Subcutaneous abdominal adipose tissue (tissue), 5 donors: ENCODE results near the gene FLACC1.

ENCODE experiments used
- H3K27ac ChIP-seq: one replicate; pipeline ENCODE4 v1.7.0; 2013; ENCODE audit warnings: low read depth, mild to moderate bottlenecking, inconsistent platforms, low read length, moderate library complexity
- H3K27me3 ChIP-seq, 5 donors: one replicate each; pipeline ENCODE4 v1.7.0; 2013; ENCODE audit warnings: low read length in 5 of 5, inconsistent platforms in 1 of 5; ENCODE audit not compliant: control insufficient read depth in 5 of 5, insufficient read depth in 4 of 5
- H3K36me3 ChIP-seq, 5 donors: one replicate each; pipeline ENCODE4 v1.7.0; 2013; ENCODE audit warnings: low read length in 5 of 5; ENCODE audit not compliant: control insufficient read depth in 5 of 5, insufficient read depth in 5 of 5
- H3K4me1 ChIP-seq, 5 donors: one replicate each; pipeline ENCODE4 v1.7.0; 2013; ENCODE audit warnings: low read length in 5 of 5, mild to moderate bottlenecking in 3 of 5, moderate library complexity in 1 of 5; ENCODE audit not compliant: control insufficient read depth in 5 of 5, insufficient read depth in 5 of 5
- H3K4me3 ChIP-seq, 5 donors: one replicate each; pipeline ENCODE4 v1.7.0; 2013; ENCODE audit warnings: low read length in 5 of 5, low read depth in 1 of 5
- H3K9ac ChIP-seq, 5 donors: one replicate each; pipeline ENCODE4 v1.7.0; 2013; ENCODE audit warnings: low read length in 5 of 5, mild to moderate bottlenecking in 4 of 5, moderate library complexity in 3 of 5
- H3K9me3 ChIP-seq, 5 donors: one replicate each; pipeline ENCODE4 v1.7.0; 2013; ENCODE audit warnings: low read length in 5 of 5; ENCODE audit not compliant: control insufficient read depth in 5 of 5
- donor health status: healthy.
- donor health status: healthy.
- donor health status: healthy.
- donor health status: healthy.
- donor health status: healthy.

The FLACC1 gene

DNA sequence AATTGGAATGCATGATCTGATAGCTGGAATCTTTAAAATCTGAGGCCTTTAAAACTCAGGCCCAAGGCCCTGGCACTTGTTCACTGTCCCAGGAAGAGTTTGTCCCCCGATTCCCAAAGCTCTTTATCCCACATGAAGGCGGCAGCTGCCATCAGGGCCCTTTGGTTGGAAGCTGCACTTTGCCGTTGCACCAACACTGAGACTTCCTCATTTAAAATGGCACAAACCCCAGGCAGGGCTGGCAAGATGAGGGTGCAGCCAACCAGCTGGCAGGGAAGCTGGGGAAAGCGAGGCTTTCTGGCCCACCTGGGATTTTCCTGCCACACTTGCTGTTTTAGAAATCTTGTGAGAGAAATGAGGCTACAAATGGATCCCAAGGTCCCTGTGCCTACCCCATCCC lies 6.3 kb downstream of the FLACC1 start:
- Histone ChIP-seq H3K27ac (no peak overlapping the region), H3K36me3 (peaks cover 0 to 20% (median 5%) of the 10 kb centered on the region in 5 donors), H3K4me1 (peaks cover 2 to 21% (median 13%) of the 10 kb centered on the region in 5 donors), H3K9ac (no peak overlapping the region), H3K27me3 (no peaks in the 10 kb centered on the region), H3K9me3 (no peaks in the 10 kb centered on the region), H3K4me3 (no peak overlapping the region)

DNA sequence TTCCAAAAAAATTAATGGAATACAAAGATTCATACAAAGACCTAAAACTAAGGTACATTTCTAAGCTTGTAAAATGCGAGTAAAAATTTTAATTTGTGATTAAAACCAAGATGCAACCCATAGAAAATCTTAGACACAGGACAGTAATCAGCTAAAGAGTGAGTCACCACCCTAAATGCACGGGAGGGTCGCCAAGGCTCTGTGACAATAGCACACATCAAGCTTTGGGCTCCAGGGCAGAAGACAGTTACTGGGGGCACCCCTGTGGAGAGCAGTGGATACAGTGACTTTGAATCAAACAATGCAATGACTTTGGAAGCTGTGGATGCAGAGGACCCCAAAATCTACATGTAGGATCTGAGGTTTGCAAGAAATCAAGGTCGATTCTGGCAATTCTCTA lies 7.5 kb downstream of the FLACC1 start:
- no peaks in the 10 kb centered on the region for H3K27me3 ChIP-seq
- H3K4me3 ChIP-seq = no peak overlapping the region
- peaks cover 0 to 20% (median 5%) of the 10 kb centered on the region in 5 donors for H3K36me3 ChIP-seq
- peaks cover 2 to 21% (median 13%) of the 10 kb centered on the region in 5 donors for H3K4me1 ChIP-seq
- H3K27ac ChIP-seq = no peak overlapping the region
- H3K9ac ChIP-seq = no peak overlapping the region
- no peaks in the 10 kb centered on the region for H3K9me3 ChIP-seq

DNA sequence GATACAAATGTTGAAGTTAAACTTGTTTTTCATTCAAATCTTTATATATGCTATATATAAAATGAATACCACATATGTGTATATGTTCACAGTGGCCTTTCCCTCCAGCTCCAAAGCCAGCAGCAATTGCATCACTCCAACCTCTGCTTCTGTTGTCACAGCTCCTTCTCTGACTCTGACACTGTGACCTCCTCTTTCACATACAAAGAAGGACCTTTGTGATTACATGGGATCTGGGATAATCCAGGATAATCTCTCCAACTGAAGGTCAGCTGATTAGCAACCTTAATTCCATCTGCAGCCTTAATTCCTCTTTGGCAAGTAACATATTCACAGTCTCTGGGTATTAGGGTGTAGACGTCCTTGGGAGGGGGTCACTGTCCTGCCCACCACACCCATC lies 8.4 kb downstream of the FLACC1 start:
- no peak overlapping the region for H3K27ac ChIP-seq
- H3K27me3 ChIP-seq = no peaks in the 10 kb centered on the region
- H3K36me3 ChIP-seq = peaks cover 0 to 21% (median 9%) of the 10 kb centered on the region in 5 donors
- peaks cover 2 to 18% (median 12%) of the 10 kb centered on the region in 5 donors for H3K4me1 ChIP-seq
- H3K9ac ChIP-seq = no peak overlapping the region
- H3K4me3 ChIP-seq = no peak overlapping the region
- no peaks in the 10 kb centered on the region for H3K9me3 ChIP-seq

DNA sequence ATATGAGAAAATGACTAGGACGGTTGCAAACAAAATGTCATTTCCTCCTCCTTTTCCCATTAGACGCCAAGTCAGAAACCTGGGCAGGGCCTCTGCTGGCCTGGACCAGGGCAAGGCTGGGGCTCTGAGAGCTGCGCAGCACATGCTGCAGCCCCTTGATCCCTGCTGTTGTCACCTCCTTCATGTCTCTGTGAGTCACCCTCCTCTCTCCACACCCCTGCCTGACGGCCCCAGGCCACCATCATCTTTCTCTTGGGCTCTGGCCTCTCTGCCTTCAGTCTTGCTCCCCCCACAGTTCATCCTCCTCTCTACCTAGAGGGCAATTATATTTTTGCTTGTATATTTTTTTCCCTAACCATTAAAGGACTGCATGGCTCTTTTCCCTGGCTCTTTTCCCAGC lies 10.0 kb downstream of the FLACC1 start:
- H3K4me1 ChIP-seq = peaks cover 0 to 2% (median under 1%) of the 10 kb centered on the region in 5 donors
- no peaks in the 10 kb centered on the region for H3K9me3 ChIP-seq
- H3K27ac ChIP-seq = no peak overlapping the region
- H3K27me3 ChIP-seq = no peaks in the 10 kb centered on the region
- H3K9ac ChIP-seq = no peak overlapping the region
- no peak overlapping the region for H3K4me3 ChIP-seq
- peaks cover 0 to 25% (median 16%) of the 10 kb centered on the region in 5 donors for H3K36me3 ChIP-seq

DNA sequence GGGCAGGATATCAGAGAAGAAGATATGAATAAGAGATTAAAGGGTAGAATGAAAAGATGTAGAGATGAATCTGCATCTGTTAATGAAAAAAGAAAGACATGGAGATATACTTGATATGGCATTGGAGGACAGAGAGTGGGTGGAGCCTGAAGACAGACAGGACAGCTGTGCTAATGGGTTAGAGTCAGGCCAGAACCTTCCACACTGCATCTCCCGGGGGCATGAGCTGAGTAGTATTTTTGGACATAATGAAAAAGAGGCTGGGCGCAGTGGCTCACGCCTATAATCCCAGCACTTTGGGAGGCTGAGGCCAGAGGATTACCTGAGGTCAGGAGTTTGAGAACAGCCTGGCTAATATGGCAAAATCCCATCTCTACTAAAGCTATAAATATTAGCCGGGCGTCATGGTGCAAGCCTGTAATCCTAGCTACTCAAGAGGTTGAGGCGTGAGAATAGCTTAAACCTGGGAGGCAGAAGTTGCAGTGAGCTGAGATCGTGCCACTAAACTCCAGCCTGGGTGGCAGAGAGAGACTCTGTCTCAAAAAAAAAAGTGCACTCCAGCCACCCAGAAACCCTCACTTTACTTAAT lies 11.4 kb downstream of the FLACC1 start:
- no peaks in the 10 kb centered on the region for H3K27me3 ChIP-seq
- no peak overlapping the region for H3K9ac ChIP-seq
- no peaks in the 10 kb centered on the region for H3K9me3 ChIP-seq
- H3K4me3 ChIP-seq = no peak overlapping the region
- H3K4me1 ChIP-seq = no peaks in the 10 kb centered on the region
- H3K36me3 ChIP-seq = peaks cover 0 to 22% (median 16%) of the 10 kb centered on the region in 5 donors
- no peak overlapping the region for H3K27ac ChIP-seq

GRCh38 chr2:201344663-201345366 lies 12.3 kb downstream of the FLACC1 start:
- Histone ChIP-seq H3K27me3 (no peaks in the 10 kb centered on the region), H3K4me1 (no peaks in the 10 kb centered on the region), H3K36me3 (peaks cover 0 to 24% (median 16%) of the 10 kb centered on the region in 5 donors), H3K9me3 (no peaks in the 10 kb centered on the region), H3K9ac (no peak overlapping the region), H3K4me3 (no peak overlapping the region), H3K27ac (no peak overlapping the region)

DNA sequence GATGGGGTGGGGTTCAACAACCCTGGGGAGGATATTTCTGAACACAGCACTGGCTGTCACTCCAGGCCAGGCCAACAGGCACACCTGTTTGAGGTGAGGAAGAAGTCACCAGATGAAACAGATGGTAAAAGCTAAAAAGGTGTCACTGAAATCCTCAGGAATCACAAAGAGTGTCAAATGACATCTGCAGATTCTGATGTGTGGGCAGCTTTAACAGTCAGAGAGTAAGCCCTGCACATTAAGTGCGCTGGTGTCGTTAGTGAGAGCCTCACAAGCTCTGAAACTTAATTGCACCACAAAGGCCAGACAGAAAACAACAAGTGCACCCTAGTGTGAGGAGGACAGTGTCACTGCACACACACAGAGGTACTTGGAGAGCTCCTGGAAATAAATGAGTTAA lies 13.6 kb downstream of the FLACC1 start:
- Histone ChIP-seq H3K9ac (no peak overlapping the region), H3K9me3 (no peaks in the 10 kb centered on the region), H3K36me3 (peaks cover 0 to 20% (median 16%) of the 10 kb centered on the region in 5 donors), H3K27me3 (no peaks in the 10 kb centered on the region), H3K27ac (no peak overlapping the region), H3K4me3 (no peak overlapping the region), H3K4me1 (no peaks in the 10 kb centered on the region)

DNA sequence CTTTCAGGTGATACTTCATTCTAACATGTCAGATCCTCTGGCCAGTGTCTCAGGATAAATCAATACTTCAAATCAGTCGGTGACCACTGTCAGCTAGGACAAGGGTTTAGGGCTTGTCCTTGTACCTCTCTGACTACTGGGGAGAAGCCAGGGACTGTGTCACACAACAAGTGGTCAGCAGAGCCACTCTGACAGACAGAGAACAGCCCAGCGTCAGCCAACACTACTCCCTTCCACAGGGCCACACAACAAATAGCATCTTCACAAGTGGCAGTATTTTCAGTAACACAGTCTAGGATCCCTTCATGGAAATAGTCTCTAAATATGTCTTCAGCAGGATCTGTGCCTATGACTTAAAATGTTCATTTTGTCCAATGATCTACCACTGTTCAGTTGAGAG lies 14.2 kb downstream of the FLACC1 start:
- Histone ChIP-seq H3K4me1 (no peaks in the 10 kb centered on the region), H3K9ac (no peak overlapping the region), H3K27ac (no peak overlapping the region), H3K36me3 (peaks cover 0 to 18% (median 15%) of the 10 kb centered on the region in 5 donors), H3K4me3 (no peak overlapping the region), H3K9me3 (no peaks in the 10 kb centered on the region), H3K27me3 (no peaks in the 10 kb centered on the region)

DNA sequence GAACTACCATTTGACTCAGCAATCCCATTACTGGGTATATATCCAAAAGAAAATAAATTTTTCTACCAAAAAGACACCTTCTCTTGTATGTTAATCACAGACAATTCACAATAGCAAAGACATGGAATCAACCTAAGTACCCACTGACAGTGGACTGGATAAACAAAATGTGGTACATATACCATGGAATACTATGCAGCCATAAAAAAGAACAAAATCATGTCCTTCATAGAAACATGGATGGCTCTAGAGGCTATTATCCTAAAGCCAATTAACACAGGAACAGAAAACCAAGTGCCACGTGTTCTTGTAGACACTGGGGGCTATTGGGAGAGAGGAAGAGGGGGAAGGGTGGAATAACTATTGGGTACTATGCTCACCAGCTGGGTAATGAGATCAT lies 27.7 kb downstream of the FLACC1 start:
- H3K9ac ChIP-seq = no peak overlapping the region
- H3K27ac ChIP-seq = no peak overlapping the region
- H3K4me1 ChIP-seq = no peaks in the 10 kb centered on the region
- H3K9me3 ChIP-seq = peaks cover 0 to 14% (median 0%) of the 10 kb centered on the region in 5 donors
- H3K4me3 ChIP-seq = no peak overlapping the region
- peaks cover 0 to 16% (median 0%) of the 10 kb centered on the region in 5 donors for H3K36me3 ChIP-seq
- H3K27me3 ChIP-seq = no peaks in the 10 kb centered on the region

GRCh38 chr2:201327678-201328077 lies 29.5 kb downstream of the FLACC1 start:
- Histone ChIP-seq H3K36me3 (peaks cover 0 to 20% (median 0%) of the 10 kb centered on the region in 5 donors), H3K27me3 (no peaks in the 10 kb centered on the region), H3K9ac (no peak overlapping the region), H3K27ac (no peak overlapping the region), H3K4me1 (no peaks in the 10 kb centered on the region), H3K9me3 (peaks cover 0 to 22% (median 6%) of the 10 kb centered on the region in 5 donors), H3K4me3 (no peak overlapping the region)
